Kidney epithelial cell (primary cell): Measurements from ENCODE around the gene CBX5. TPM values are rescaled to one million over a fixed set of nuclear protein-coding genes. Genes with fewer than 3 reads are reported as not detected.

ENCODE experiments used
- DNase-seq: peaks from one replicate; pipeline ENCODE4 v3.0.0-alpha.2; 2010; ENCODE audit warnings: low read depth
- H3K27me3 ChIP-seq: 2 replicates; pipeline ENCODE4 v1.6.0; 2011; ENCODE audit warnings: low read length; ENCODE audit not compliant: control insufficient read depth, insufficient read depth
- H3K36me3 ChIP-seq: 2 replicates; pipeline ENCODE4 v1.5.1; 2011; ENCODE audit warnings: low read length; ENCODE audit not compliant: control insufficient read depth, insufficient read depth
- H3K4me3 ChIP-seq: 2 replicates; pipeline ENCODE4 v1.5.1; 2011; ENCODE audit warnings: low read depth, mild to moderate bottlenecking, control low read depth, low read length
- CTCF ChIP-seq: IDR thresholded peaks from 2 replicates; pipeline ENCODE4 v1.5.1; 2011; ENCODE audit warnings: mild to moderate bottlenecking, moderate library complexity, low read length, control low read depth, inconsistent platforms; ENCODE audit not compliant: insufficient read depth, poor library complexity, severe bottlenecking
- total RNA-seq: library from RNA; depleted of rRNA; stranded (reverse); fragments of >200 nt; gene quantifications from 2 replicates; pipeline ENCODE4 v1.2.3, GENCODE V29; 2015

Gene CBX5
- total RNA-seq, 1 donor from 2014 or later, result 63.8 TPM

- Histone ChIP-seq H3K36me3 (peaks cover 1% of the 10 kb centered on the region), H3K4me3 (no peak overlapping the region), H3K27me3 (no peaks in the 10 kb centered on the region)
- no peak for DNase-seq
- TF ChIP-seq CTCF, result no peak
These were observed 21.7 kb downstream of the CBX5 start for GRCh38 chr12:54258201-54258681.

DNA sequence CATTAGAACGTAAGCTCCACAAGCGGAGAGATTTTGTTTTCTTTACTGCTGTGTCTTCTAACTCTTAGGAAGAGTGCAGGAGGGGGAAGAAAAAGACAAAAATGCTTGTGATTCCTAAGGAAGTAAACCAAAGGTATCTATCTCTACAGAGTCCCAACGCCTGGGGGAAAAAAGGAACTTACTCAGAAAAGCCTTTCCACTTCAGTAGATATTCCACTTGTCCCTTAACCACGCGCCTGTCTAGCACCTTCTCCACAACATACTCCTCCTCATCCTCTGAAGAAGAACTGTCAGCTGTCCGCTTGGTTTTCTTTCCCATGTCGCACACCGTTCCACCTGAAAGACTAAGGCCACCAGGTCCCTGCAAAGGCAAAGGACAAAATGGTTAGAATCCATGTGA lies 22.6 kb downstream of the CBX5 start:
- Histone ChIP-seq H3K27me3 (no peaks in the 10 kb centered on the region), H3K36me3 (peaks cover 1% of the 10 kb centered on the region), H3K4me3 (no peak overlapping the region)
- TF ChIP-seq CTCF, result no peak
- DNase-seq, result no peak

DNA sequence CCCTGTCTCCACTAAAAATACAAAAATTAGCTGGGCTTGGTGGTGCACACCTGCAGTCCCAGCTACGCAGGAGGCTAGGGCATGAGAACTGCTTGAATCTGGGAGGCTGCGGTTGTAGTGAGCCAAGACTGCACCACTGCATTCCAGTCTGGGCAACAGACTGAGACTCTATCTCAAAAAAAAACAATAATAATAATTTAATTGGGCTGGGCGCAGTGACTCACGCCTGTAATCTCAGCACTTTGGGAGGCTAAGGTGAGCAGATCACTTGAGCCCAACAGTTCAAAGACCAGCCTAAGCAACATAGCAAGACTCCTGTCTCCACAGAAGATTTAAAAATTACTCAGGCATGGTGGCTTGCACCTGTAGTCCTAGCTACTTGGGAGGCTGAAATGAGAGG lies 26.7 kb downstream of the CBX5 start:
- H3K4me3 ChIP-seq, result no peak overlapping the region

GRCh38 chr12:54251667-54252284 lies 28.1 kb downstream of the CBX5 start:
- Histone ChIP-seq H3K36me3 (peaks cover 1% of the 10 kb centered on the region), H3K4me3 (no peak overlapping the region), H3K27me3 (no peaks in the 10 kb centered on the region)
- TF ChIP-seq CTCF, result peak; percentile 60
- no peak for DNase-seq

More for the DNA sequence above, 26.7 kb downstream of the CBX5 start:
- no peak for DNase-seq
- Histone ChIP-seq H3K36me3 (peaks cover 1% of the 10 kb centered on the region), H3K27me3 (no peaks in the 10 kb centered on the region)
- no peak for TF ChIP-seq CTCF

DNA sequence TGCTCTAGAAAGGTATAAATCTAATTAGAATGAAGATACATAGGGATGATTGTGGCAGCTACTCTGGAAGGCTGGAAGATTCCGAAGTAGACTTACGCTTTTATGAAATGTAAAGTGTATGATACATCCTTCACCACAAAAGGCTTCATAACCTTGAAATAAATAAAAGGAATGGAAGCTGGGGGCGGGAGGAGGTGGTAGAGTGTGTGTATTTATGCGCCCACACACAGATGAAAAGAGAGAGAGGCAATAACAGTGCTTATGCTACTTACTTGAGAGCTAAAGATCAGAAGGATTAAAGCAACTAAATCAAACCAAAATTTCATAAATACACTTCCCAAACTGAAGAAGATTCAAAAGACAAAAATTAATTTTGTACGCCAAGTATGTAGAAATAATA lies 30.4 kb downstream of the CBX5 start:
- no peak for DNase-seq
- no peaks in the 10 kb centered on the region for H3K36me3 ChIP-seq
- no peak for TF ChIP-seq CTCF

More for the DNA sequence above, 30.4 kb downstream of the CBX5 start:
- Histone ChIP-seq H3K4me3 (no peak overlapping the region), H3K27me3 (no peaks in the 10 kb centered on the region)
